ENCODE measurements around the gene MEIOC. TPM values are rescaled to one million over a fixed set of nuclear protein-coding genes. Genes with fewer than 3 reads are reported as not detected.

MEIOC gene
- total and polyA plus RNA-seq, 2 of the 8 experiments (the other 6 are each of a cell fraction or from before 2014, with no cell fraction given): 4.2 to 4.8 TPM

GRCh38 chr17:44645341-44645740 is 10.9 kb upstream of the MEIOC start:
- Histone ChIP-seq H3K4me1 (replicated peaks in 1 of 4; ENCODE audit: control insufficient read depth in 3 of 4, insufficient read depth in 4 of 4, low read length in 3 of 4) (no peaks in the 10 kb centered on the region), H3K27ac (ENCODE audit: low read depth, low read length) (no peak overlapping the region), H2BK15ac (ENCODE audit: low read length) (no peak overlapping the region), H2BK12ac (ENCODE audit: low read depth, low read length) (no peak overlapping the region), H3K79me2 (ENCODE audit: control insufficient read depth in 1 of 2, insufficient read depth in 2 of 2, low read length in 2 of 2) (no peaks in the 10 kb centered on the region), H3K79me1 (ENCODE audit: low read depth, low read length) (no peaks in the 10 kb centered on the region), H3K4me2 (ENCODE audit: insufficient read depth in 1 of 2, low read depth in 2 of 2, low read length in 2 of 2) (no peak overlapping the region), H2BK20ac (ENCODE audit: low read length) (no peak overlapping the region), H4K5ac (ENCODE audit: insufficient read length, low read depth, low read length) (no peak overlapping the region), H4K91ac (replicated peaks; ENCODE audit: insufficient read length, low read length) (no peak overlapping the region), H2AK5ac (ENCODE audit: low read depth, low read length) (no peak overlapping the region), H3K4ac (replicated peaks; ENCODE audit: insufficient read length, low read depth, low read length) (no peak overlapping the region), H3K9me3 (ENCODE audit: insufficient read depth in 2 of 2, low read depth in 1 of 2, low read length in 1 of 2) (no peaks in the 10 kb centered on the region), H3K27me3 (replicated peaks in 1 of 4; ENCODE audit: control insufficient read depth in 3 of 4, extremely low read depth in 1 of 4, insufficient read depth in 3 of 4, low read length in 3 of 4) (no peaks in the 10 kb centered on the region), H3K23ac (ENCODE audit: insufficient read length) (no peak overlapping the region), H2BK5ac (ENCODE audit: low read depth, low read length) (no peak overlapping the region), H3K36me3 (ENCODE audit: control insufficient read depth in 2 of 4, insufficient read depth in 4 of 4, low read length in 3 of 4) (no peaks in the 10 kb centered on the region), H3K9ac (replicated peaks in 1 of 4; ENCODE audit: extremely low read depth in 1 of 4, low read depth in 3 of 4, low read length in 3 of 4) (no peak overlapping the region), H4K20me1 (replicated peaks in 1 of 2; ENCODE audit: control insufficient read depth in 1 of 2, insufficient read depth in 2 of 2, low read length in 2 of 2) (no peaks in the 10 kb centered on the region), H2AFZ (ENCODE audit: low read length) (no peak overlapping the region), H3K23me2 (ENCODE audit: low read depth, low read length) (no peaks in the 10 kb centered on the region), H4K8ac (ENCODE audit: extremely low read depth, insufficient read depth, low read length) (no peak overlapping the region), H3K14ac (ENCODE audit: insufficient read length) (no peak overlapping the region), H3K56ac (replicated peaks; ENCODE audit: insufficient read length, low read depth, low read length) (no peak overlapping the region), H2BK120ac (replicated peaks; ENCODE audit: low read depth, low read length) (no peak overlapping the region), H3K18ac (ENCODE audit: extremely low read depth, low read length) (no peak overlapping the region), H3K4me3 (ENCODE audit: extremely low read depth in 1 of 4, insufficient read depth in 2 of 4, low read depth in 3 of 4, low read length in 4 of 4) (no peak overlapping the region)
- POLR2A ChIA-PET (ENCODE audit: partially characterized antibody): no interaction called here
- no peak for TF ChIP-seq SP1 (IDR thresholded peaks at IDR 0.05; ENCODE audit: low read depth, low read length)
- TF ChIP-seq SP2 (IDR thresholded peaks at IDR 0.05; ENCODE audit: low read length): no peak
- TF ChIP-seq ATF3 (IDR thresholded peaks at IDR 0.05; ENCODE audit: insufficient read depth, low read depth, low read length): no peak
- TF ChIP-seq POLR2AphosphoS5 (IDR thresholded peaks at IDR 0.05; ENCODE audit: low read depth, low read length): no peak
- TF ChIP-seq JUN (IDR thresholded peaks at IDR 0.05; ENCODE audit: low read depth, low read length): no peak
- no peak for TF ChIP-seq RBBP5 (IDR thresholded peaks at IDR 0.05; ENCODE audit: borderline replicate concordance, low read depth, low read length)
- no peak for TF ChIP-seq CHD2 (IDR thresholded peaks at IDR 0.05; ENCODE audit: low read length)
- TF ChIP-seq CTCF (IDR thresholded peaks at IDR 0.05; ENCODE audit: control extremely low read depth in 1 of 3, insufficient read depth in 1 of 3, low read depth in 1 of 3, low read length in 3 of 3): no peak
- FAIRE-seq: no peak
- peak in 1 of 2 experiments; percentile 38 for DNase-seq (ENCODE audit: low read depth in 1 of 2, low spot score in 2 of 2)
- CTCF ChIA-PET (ENCODE audit: partially characterized antibody): interaction anchor here (0.9 to 2.5 kb wide), 5 partner anchors 8 to 112 kb away, joined by 3 to 9 read pairs (median 4); no protein-coding TSS in a partner anchor
- WGBS, 2 experiments (ENCODE audit: extremely low coverage in 1 of 2, insufficient coverage in 1 of 2, insufficient read length in 1 of 2, insufficient replicate concordance in 2 of 2, low coverage in 1 of 2, low lambda C conversion rate in 2 of 2, missing lambda C conversion rate in 1 of 2): 91% methylated on average over 8 of the region's 12 CpGs; no CpG with 5 or more reads in 1 of the 2 experiments

All from H1 (cell line).